Measurements from ENCODE around the gene HCN2. TPM values are rescaled to one million over a fixed set of nuclear protein-coding genes. Genes with fewer than 3 reads are reported as not detected.

HCN2 gene
- total and polyA plus RNA-seq, 9 of the 15 experiments (the other 6 are each of a cell fraction or from before 2014, with no cell fraction given): 0.29 to 4.2 (median 0.82) TPM; not detected in 2

GRCh38 chr19:573519-573825 lies 16.2 kb upstream of the HCN2 start (continued):
- peak; percentile 13; the same call in 1 of the 2 replicates for TF ChIP-seq MGA (IDR thresholded peaks at IDR 0.05)
- TF ChIP-seq SP1 (CRISPR knock-in tag; IDR thresholded peaks at IDR 0.05): peak; percentile 19; the same call in 1 of the 2 replicates
- 0 out of 2 replicates have a peak, but pooled peaks have one; percentile 0 for TF ChIP-seq ARID4B (CRISPR knock-in tag; IDR thresholded peaks at IDR 0.05)
- 0 out of 2 replicates have a peak, but pooled peaks have one; percentile 1 for TF ChIP-seq GABPB1 (CRISPR knock-in tag; IDR thresholded peaks at IDR 0.05)
- no peak for TF ChIP-seq EZH2 (IDR thresholded peaks at IDR 0.05; ENCODE audit: borderline replicate concordance, low read depth, low read length)
- no peak for TF ChIP-seq RBM14 (IDR thresholded peaks at IDR 0.05; ENCODE audit: borderline replicate concordance, insufficient read depth, low read depth, low read length)
